ENCODE data around the gene NKAIN2. TPM values are rescaled to one million over a fixed set of nuclear protein-coding genes. Genes with fewer than 3 reads are reported as not detected.

The NKAIN2 gene
- total RNA-seq, 1 experiment from 2014 or later: not detected

- TF ChIP-seq REST (IDR thresholded peaks at IDR 0.05; ENCODE audit: low read depth): no peak
- no peak for TF ChIP-seq YY1 (IDR thresholded peaks at IDR 0.05; ENCODE audit: extremely low read depth, insufficient replicate concordance, low read depth, low read length)
- no peak for TF ChIP-seq SP1 (IDR thresholded peaks at IDR 0.05; ENCODE audit: low read depth)
- TF ChIP-seq CEBPB (IDR thresholded peaks at IDR 0.05; ENCODE audit: low read depth): no peak
These were observed 1008.4 kb downstream of the NKAIN2 start (continued) for GRCh38 chr6:124812067-124812466.

GRCh38 chr6:124819346-124819745 lies 1015.7 kb downstream of the NKAIN2 start:
- Histone ChIP-seq H3K4me3 (replicated peaks in 1 of 2; ENCODE audit: low read depth in 1 of 2, low read length in 2 of 2) (no peak overlapping the region), H3K4me2 (ENCODE audit: low read length) (no peak overlapping the region), H3K9me2 (ENCODE audit: insufficient read depth) (no peaks in the 10 kb centered on the region), H4K20me1 (ENCODE audit: insufficient read depth) (no peaks in the 10 kb centered on the region), H3K79me2 (ENCODE audit: insufficient read depth, low read length) (no peaks in the 10 kb centered on the region), H3K36me3 (ENCODE audit: control insufficient read depth in 1 of 2, insufficient read depth in 2 of 2, low read length in 2 of 2) (no peaks in the 10 kb centered on the region), H3K9me3 (ENCODE audit: control insufficient read depth in 1 of 2, insufficient read depth in 1 of 2, low read depth in 1 of 2, low read length in 2 of 2) (no peaks in the 10 kb centered on the region; a peak in 1 of 4 replicates), H3K27ac (ENCODE audit: low read depth, low read length) (no peak overlapping the region), H3K27me3 (ENCODE audit: insufficient read depth, low read length) (peaks cover 55% of the 10 kb centered on the region), H2AFZ (ENCODE audit: low read depth, low read length, poor library complexity, severe bottlenecking) (no peak overlapping the region), H3K4me1 (ENCODE audit: control insufficient read depth in 1 of 2, insufficient read depth in 2 of 2, low read length in 2 of 2) (no peaks in the 10 kb centered on the region), H3K9ac (ENCODE audit: low read length) (no peak overlapping the region)
- no TSS peak for BruUV-seq (replicated peaks)
- RAD21 ChIA-PET (ENCODE audit: low non-redundant PET in 1 of 2, low total read pairs in 2 of 2, uncharacterized antibody in 2 of 2, unreplicated experiment in 2 of 2): no interaction called here
- intact Hi-C loops (cut with micrococcal nuclease): no loop called here
- CTCF ChIA-PET: no interaction called here
- ATAC-seq: no peak
- DNase-seq (ENCODE audit: low read depth, low spot score): no peak
- POLR2A ChIA-PET: no interaction called here
- TF ChIP-seq ZBTB33 (IDR thresholded peaks at IDR 0.05; ENCODE audit: extremely low read depth, insufficient replicate concordance, low read length) (no peak), EGR1 (IDR thresholded peaks at IDR 0.05; ENCODE audit: low read depth) (no peak), EZH2phosphoT487 (IDR thresholded peaks at IDR 0.05; ENCODE audit: borderline replicate concordance) (no peak), SRF (IDR thresholded peaks at IDR 0.05; ENCODE audit: low read depth) (no peak), CEBPB (IDR thresholded peaks at IDR 0.05; ENCODE audit: low read depth) (no peak), TCF7L2 (IDR thresholded peaks at IDR 0.05; ENCODE audit: borderline replicate concordance, extremely low read depth, insufficient read depth, insufficient read length) (no peak), ATF3 (IDR thresholded peaks at IDR 0.05) (no peak), FOSL1 (IDR thresholded peaks at IDR 0.05; ENCODE audit: low read depth) (no peak), CBX3 (IDR thresholded peaks at IDR 0.05; ENCODE audit: low read depth) (no peak), ELF1 (IDR thresholded peaks at IDR 0.05; ENCODE audit: borderline replicate concordance, low read depth) (no peak), REST (IDR thresholded peaks at IDR 0.05; ENCODE audit: low read depth) (no peak), POLR2AphosphoS5 (IDR thresholded peaks at IDR 0.05; ENCODE audit: low read depth, low read length) (no peak)
